Ishikawa (cell line): Measurements from ENCODE around the gene ETFBKMT.
A peak's percentile ranks its signal among the peaks of the same experiment; 100 is the strongest.

Source experiments
- CEBPB ChIP-seq: IDR thresholded peaks from 2 replicates; pipeline ENCODE4 v1.6.1; 2012
- CREB1 ChIP-seq: IDR thresholded peaks from 2 replicates; pipeline ENCODE4 v1.6.1; 2012; ENCODE audit warnings: low read depth
- EGR1 ChIP-seq: IDR thresholded peaks from 2 replicates; pipeline ENCODE4 v1.6.1; 2012
- EP300 ChIP-seq: IDR thresholded peaks from 2 replicates; pipeline ENCODE4 v1.6.1; 2012; ENCODE audit warnings: borderline replicate concordance
- FOXM1 ChIP-seq: IDR thresholded peaks from 2 replicates; pipeline ENCODE4 v1.6.1; 2012; ENCODE audit warnings: low read depth, borderline replicate concordance
- NFIC ChIP-seq: IDR thresholded peaks from 2 replicates; pipeline ENCODE4 v1.6.1; 2012
- RAD21 ChIP-seq: IDR thresholded peaks from 2 replicates; pipeline ENCODE4 v1.6.1; 2012; ENCODE audit warnings: low read depth
- TAF1 ChIP-seq: IDR thresholded peaks from 2 replicates; pipeline ENCODE4 v1.6.1; 2012; ENCODE audit warnings: low read depth, mild to moderate bottlenecking
- TCF12 ChIP-seq: IDR thresholded peaks from 2 replicates; pipeline ENCODE4 v1.6.1; 2012; ENCODE audit warnings: low read depth
- TEAD4 ChIP-seq: IDR thresholded peaks from 2 replicates; pipeline ENCODE4 v1.6.1; 2012
- YY1 ChIP-seq: IDR thresholded peaks from 2 replicates; pipeline ENCODE4 v1.6.1; 2012; ENCODE audit warnings: low read depth
- ZBTB7A ChIP-seq: IDR thresholded peaks from 2 replicates; pipeline ENCODE4 v1.6.1; 2012; ENCODE audit warnings: low read depth
- TF ChIP-seq, protein P1 (sequence below): IDR thresholded peaks from 2 replicates; pipeline ENCODE4 v1.6.1; 2012
- TF ChIP-seq, protein P2 (sequence below): IDR thresholded peaks from 2 replicates; pipeline ENCODE4 v1.6.1; 2012
- TF ChIP-seq, protein P3 (sequence below): IDR thresholded peaks from 2 replicates; pipeline ENCODE4 v1.6.1; 2012; ENCODE audit warnings: low read depth, mild to moderate bottlenecking

The ETFBKMT gene

DNA sequence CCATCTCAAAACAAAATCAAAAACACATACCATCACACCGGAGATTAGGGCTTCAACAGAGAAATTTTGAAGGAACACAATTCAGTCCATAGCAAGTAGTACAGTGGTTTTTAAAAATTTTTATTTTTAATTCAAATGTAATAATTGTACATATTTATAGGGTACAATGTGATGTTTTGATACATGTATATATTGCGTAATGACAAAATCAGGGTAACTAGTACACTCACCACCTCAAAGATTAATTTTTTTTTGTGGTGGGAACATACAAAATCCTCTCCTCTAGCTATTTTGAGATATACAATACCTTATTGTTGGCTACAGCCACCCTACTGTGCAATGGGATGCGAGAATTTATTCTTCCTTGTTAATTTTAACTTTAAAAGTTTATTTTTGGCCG, 26.0 kb upstream of the ETFBKMT start:
- TF ChIP-seq YY1: no peak
- 0 out of 2 replicates have a peak, but pooled peaks have one; percentile 15 for TF ChIP-seq CEBPB

DNA sequence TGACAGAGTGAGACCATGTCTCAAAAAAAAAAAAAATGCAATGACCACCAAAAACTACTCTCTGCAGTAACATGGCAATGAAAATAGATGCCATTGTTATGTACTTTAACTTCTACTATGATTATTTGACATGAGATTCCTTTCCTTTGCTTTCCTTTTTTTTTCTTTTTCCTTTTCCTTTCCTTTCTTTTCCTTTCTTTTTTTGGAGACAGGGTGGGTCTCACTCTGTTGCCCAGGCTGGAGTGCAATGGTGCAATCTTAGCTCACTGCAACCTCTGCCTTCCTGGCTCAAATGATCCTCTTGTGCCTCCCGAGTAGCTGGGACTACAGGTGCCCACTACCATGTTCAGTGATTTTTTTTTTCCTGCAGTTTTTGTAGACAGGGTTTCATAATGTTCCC, 24.9 kb upstream of the ETFBKMT start:
- TF ChIP-seq, protein P1, sequence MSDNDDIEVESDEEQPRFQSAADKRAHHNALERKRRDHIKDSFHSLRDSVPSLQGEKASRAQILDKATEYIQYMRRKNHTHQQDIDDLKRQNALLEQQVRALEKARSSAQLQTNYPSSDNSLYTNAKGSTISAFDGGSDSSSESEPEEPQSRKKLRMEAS: no peak
- TF ChIP-seq CEBPB (no peak), TAF1 (no peak), YY1 (no peak), EP300 (no peak), NFIC (no peak), TCF12 (no peak)

DNA sequence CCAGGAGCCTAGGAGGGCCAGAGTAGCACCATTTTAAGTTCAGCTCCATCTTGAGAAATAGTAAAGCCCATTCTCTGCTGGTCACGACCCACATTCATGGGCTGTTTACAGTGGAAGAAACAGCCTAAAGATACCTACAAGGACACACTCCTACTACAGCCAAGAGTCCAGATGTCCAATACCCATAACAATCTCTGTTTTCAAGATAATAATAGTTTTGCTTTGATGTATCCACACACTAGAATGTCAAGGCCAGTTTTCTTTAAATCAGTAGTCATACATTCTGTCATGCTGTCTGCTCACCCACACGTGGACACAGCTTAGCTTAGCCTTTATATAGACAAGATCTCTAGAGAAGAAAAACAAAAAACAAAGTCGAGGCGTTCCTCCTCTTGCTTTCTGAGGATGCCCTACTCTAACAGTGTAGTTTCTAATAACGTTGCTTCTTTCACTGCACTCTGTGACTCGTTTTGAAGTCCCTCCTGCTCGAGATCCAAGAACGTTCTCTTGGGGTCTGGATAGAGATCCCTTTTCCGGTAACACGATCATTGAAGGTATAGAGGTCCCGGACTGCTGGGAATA, 17.9 kb upstream of the ETFBKMT start:
- TF ChIP-seq TCF12 (no peak), ZBTB7A (no peak), CEBPB (no peak), TEAD4 (no peak), NFIC (no peak), TAF1 (no peak)
- TF ChIP-seq, protein P2, sequence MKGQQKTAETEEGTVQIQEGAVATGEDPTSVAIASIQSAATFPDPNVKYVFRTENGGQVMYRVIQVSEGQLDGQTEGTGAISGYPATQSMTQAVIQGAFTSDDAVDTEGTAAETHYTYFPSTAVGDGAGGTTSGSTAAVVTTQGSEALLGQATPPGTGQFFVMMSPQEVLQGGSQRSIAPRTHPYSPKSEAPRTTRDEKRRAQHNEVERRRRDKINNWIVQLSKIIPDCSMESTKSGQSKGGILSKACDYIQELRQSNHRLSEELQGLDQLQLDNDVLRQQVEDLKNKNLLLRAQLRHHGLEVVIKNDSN: no peak

DNA sequence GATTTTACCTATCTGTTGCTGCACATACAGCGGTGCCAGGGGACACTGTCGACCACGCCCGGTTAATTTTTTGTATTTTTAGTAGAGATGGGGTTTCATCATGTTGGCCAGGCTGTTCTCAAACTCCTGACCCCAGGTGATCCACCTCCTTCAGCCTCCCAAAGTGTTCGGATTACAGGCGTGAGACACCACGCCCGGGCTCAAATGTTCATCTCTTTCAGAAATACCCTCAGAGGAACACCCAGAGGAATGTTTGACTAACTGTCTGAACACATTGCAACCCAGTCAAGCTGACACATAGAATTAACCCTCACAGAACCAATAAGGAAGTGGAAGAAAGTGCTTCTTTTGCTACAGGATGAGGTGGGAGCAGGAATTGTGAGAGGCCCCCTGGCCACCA, 15.0 kb upstream of the ETFBKMT start:
- no peak for TF ChIP-seq TAF1
- TF ChIP-seq, protein P1: no peak
- TF ChIP-seq, protein P3, sequence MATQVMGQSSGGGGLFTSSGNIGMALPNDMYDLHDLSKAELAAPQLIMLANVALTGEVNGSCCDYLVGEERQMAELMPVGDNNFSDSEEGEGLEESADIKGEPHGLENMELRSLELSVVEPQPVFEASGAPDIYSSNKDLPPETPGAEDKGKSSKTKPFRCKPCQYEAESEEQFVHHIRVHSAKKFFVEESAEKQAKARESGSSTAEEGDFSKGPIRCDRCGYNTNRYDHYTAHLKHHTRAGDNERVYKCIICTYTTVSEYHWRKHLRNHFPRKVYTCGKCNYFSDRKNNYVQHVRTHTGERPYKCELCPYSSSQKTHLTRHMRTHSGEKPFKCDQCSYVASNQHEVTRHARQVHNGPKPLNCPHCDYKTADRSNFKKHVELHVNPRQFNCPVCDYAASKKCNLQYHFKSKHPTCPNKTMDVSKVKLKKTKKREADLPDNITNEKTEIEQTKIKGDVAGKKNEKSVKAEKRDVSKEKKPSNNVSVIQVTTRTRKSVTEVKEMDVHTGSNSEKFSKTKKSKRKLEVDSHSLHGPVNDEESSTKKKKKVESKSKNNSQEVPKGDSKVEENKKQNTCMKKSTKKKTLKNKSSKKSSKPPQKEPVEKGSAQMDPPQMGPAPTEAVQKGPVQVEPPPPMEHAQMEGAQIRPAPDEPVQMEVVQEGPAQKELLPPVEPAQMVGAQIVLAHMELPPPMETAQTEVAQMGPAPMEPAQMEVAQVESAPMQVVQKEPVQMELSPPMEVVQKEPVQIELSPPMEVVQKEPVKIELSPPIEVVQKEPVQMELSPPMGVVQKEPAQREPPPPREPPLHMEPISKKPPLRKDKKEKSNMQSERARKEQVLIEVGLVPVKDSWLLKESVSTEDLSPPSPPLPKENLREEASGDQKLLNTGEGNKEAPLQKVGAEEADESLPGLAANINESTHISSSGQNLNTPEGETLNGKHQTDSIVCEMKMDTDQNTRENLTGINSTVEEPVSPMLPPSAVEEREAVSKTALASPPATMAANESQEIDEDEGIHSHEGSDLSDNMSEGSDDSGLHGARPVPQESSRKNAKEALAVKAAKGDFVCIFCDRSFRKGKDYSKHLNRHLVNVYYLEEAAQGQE: no peak

DNA sequence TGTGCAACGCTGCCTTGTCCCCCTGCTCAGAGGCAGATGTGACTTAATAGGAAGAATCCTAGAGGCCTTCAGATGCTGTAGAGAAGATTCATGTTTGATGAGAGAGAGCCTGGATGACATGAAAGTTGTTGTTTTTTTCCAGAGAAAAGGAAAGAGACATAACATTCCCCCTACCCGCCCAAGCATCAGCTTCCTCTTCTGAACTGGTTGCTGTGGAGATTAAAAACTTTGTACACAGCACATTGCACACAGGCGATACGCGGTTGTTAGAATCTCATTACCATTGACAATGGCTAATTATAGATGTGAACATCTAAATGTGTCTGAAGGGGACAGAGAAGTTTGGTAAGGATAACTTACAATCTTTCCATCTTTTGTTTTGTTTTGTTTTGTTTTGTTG, 13.6 kb upstream of the ETFBKMT start:
- TF ChIP-seq, protein P2: no peak
- TF ChIP-seq ZBTB7A: no peak
- TF ChIP-seq, protein P3: no peak
- TF ChIP-seq, protein P1: no peak
- no peak for TF ChIP-seq YY1
- no peak for TF ChIP-seq EP300
- TF ChIP-seq RAD21: no peak
- no peak for TF ChIP-seq TEAD4
- TF ChIP-seq FOXM1: no peak
- no peak for TF ChIP-seq NFIC
- TF ChIP-seq TAF1: no peak
- TF ChIP-seq CEBPB: no peak
- TF ChIP-seq CREB1: no peak
- TF ChIP-seq EGR1: no peak
- no peak for TF ChIP-seq TCF12

DNA sequence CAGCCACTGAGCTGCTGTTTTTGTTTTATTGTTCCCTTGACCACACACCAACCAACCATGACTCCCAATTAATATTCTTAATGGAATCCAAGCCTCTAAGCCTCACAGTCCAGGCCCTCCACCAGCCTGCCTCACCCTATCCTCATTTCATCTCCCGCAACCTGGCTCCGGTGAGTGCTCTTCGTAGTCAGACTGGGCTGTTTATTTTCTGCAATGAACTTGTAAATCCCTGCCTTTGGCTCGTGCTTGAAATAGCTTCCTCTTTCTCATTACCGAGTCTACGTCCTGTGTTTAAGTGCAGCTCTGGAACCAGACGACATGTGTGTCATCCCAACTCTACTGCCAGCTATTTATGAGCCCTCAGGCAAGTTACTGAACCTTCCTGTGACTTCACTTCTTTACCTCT, 12.4 kb upstream of the ETFBKMT start:
- no peak for TF ChIP-seq CEBPB
- TF ChIP-seq, protein P1: no peak
- no peak for TF ChIP-seq TCF12
- TF ChIP-seq YY1: no peak
- no peak for TF ChIP-seq RAD21
- TF ChIP-seq ZBTB7A: no peak
- TF ChIP-seq FOXM1: no peak
- TF ChIP-seq TEAD4: no peak
- TF ChIP-seq CREB1: no peak
- TF ChIP-seq TAF1: no peak
- TF ChIP-seq, protein P3: no peak
- TF ChIP-seq NFIC: no peak
- TF ChIP-seq, protein P2: no peak
- TF ChIP-seq EP300: no peak
- no peak for TF ChIP-seq EGR1
